H1 (cell line): ENCODE measurements around the gene TMC3. TPM values are rescaled to one million over a fixed set of nuclear protein-coding genes. Genes with fewer than 3 reads are reported as not detected.

ENCODE experiments used
- BCL11A ChIP-seq, 2 experiments: IDR thresholded peaks; one replicate each; pipeline ENCODE4 v1.6.1; 2011; ENCODE audit warnings: low read depth in 2 of 2, low read length in 2 of 2, mild to moderate bottlenecking in 2 of 2
- CHD2 ChIP-seq: IDR thresholded peaks from 2 replicates; pipeline ENCODE4 v1.6.1; 2012; ENCODE audit warnings: low read length, improper control_type of control experiment
- EGR1 ChIP-seq: IDR thresholded peaks from 2 replicates; pipeline ENCODE4 v1.6.1; 2011; ENCODE audit warnings: low read depth, low read length, borderline replicate concordance
- GTF2F1 ChIP-seq: IDR thresholded peaks from 2 replicates; pipeline ENCODE4 v1.6.1; 2012; ENCODE audit warnings: low read depth, low read length, improper control_type of control experiment, borderline replicate concordance
- JUN ChIP-seq: IDR thresholded peaks from 2 replicates; pipeline ENCODE4 v1.6.1; 2011; ENCODE audit warnings: low read depth, mild to moderate bottlenecking, improper control_type of control experiment, low read length
- POLR2A ChIP-seq, 2 experiments: IDR thresholded peaks; 1 replicate in 1 of 2; 2 replicates in 1 of 2; pipeline ENCODE4 v1.6.1; 2011; ENCODE audit warnings: low read depth in 2 of 2, low read length in 2 of 2, mild to moderate bottlenecking in 2 of 2; ENCODE audit errors: control extremely low read depth in 1 of 2
- TAF1 ChIP-seq: IDR thresholded peaks from 2 replicates; pipeline ENCODE4 v1.6.1; 2011; ENCODE audit warnings: mild to moderate bottlenecking, low read depth, low read length
- YY1 ChIP-seq: IDR thresholded peaks from 2 replicates; pipeline ENCODE4 v1.6.1; 2011; ENCODE audit warnings: low read depth, mild to moderate bottlenecking, low read length
- polyA plus RNA-seq, 7 experiments: library from polyadenylated mRNA; depleted of rRNA in 3 of 7; stranded (reverse) in 5 of 7; unstranded in 2 of 7; fragments of >200 nt in 5 of 7; fragments of 200-250 nt in 2 of 7; gene quantifications; 1 replicate in 5 of 7; 2 replicates in 1 of 7; 4 replicates in 1 of 7; pipeline versions ENCODE4 v1.2.1 to v1.2.3, GENCODE V29; 2011 to 2013; ENCODE audit warnings: missing spikeins in 2 of 7, mixed read lengths in 2 of 7
- total RNA-seq: library from RNA; stranded (reverse); fragmentation: NEBNext Ultra II Directional; extraction: Animal tissue kit (Norgen Biotek cat#: 25700); gene quantifications from 2 replicates; pipeline ENCODE4 v1.2.1, GENCODE V29; 2021

Gene TMC3
- total and polyA plus RNA-seq, 2 of the 8 experiments (the other 6 are each of a cell fraction or from before 2014, with no cell fraction given): not detected

GRCh38 chr15:81301815-81302399, 72.1 kb downstream of the TMC3 start (continued):
- TF ChIP-seq TAF1: no peak
- no peak for TF ChIP-seq CHD2
- no peak for TF ChIP-seq EGR1
- TF ChIP-seq YY1: no peak
- TF ChIP-seq GTF2F1: no peak
- TF ChIP-seq BCL11A (IDR thresholded peaks at IDR 0.05; ENCODE audit: low read depth in 2 of 2, low read length in 2 of 2): no peak
- TF ChIP-seq POLR2A (IDR thresholded peaks at IDR 0.05; ENCODE audit: control extremely low read depth in 1 of 2, low read depth in 2 of 2, low read length in 2 of 2): no peak
- TF ChIP-seq JUN: no peak
